Prostate gland (tissue), 2 donors: ENCODE measurements around the gene G6PD. TPM values are rescaled to one million over a fixed set of nuclear protein-coding genes. Genes with fewer than 3 reads are reported as not detected.
"Not testable (repeated sequence)": the region's sequence is repeated elsewhere in the genome, so short reads cannot be mapped to it uniquely, and the experiment has no call there.

Experiments used
- DNase-seq: peaks from one replicate; pipeline ENCODE4 v3.0.0-alpha.2; 2019; ENCODE audit warnings: low spot score
- H3K27ac ChIP-seq, 2 donors: fragments of 200-600 bp; sonication (generic); 2 replicates each; pipeline ENCODE4 v1.5.1; 2017 to 2019
- H3K27me3 ChIP-seq: fragments of 200-600 bp; sonication (generic); replicated peaks from 2 replicates; pipeline ENCODE4 v1.5.1; 2019; ENCODE audit not compliant: insufficient read depth
- H3K36me3 ChIP-seq, 2 donors: fragments of 200-600 bp; sonication (generic); 1 replicate in 1 of 2; 2 replicates in 1 of 2; pipeline versions ENCODE4 v1.5.1 to v1.8.1; 2017 to 2019
- H3K4me1 ChIP-seq: fragments of 200-600 bp; sonication (generic); replicated peaks from 2 replicates; pipeline ENCODE4 v1.5.1; 2019
- H3K4me3 ChIP-seq, 2 donors: fragments of 200-600 bp; sonication (generic); 2 replicates each; pipeline ENCODE4 v1.5.1; 2017 to 2019
- H3K9me3 ChIP-seq: fragments of 200-600 bp; sonication (generic); 2 replicates; pipeline ENCODE4 v1.5.1; 2017
- CTCF ChIP-seq, 4 experiments: fragments of 200-600 bp in 2 of 4; fragments of 450-650 bp in 2 of 4; sonication (generic) in 2 of 4; IDR thresholded peaks; 1 replicate in 3 of 4; 2 replicates in 1 of 4; pipeline ENCODE4 v1.5.1; 2016 to 2019; ENCODE audit warnings: antibody characterized with exemption in 4 of 4, mild to moderate bottlenecking in 2 of 4, moderate library complexity in 2 of 4
- POLR2A ChIP-seq: fragments of 450-650 bp; IDR thresholded peaks from one replicate; pipeline ENCODE4 v1.6.1; 2016; ENCODE audit warnings: antibody characterized with exemption, mild to moderate bottlenecking
- POLR2AphosphoS5 ChIP-seq: sonication (generic); formaldehyde crosslinking; IDR thresholded peaks from one replicate; pipeline ENCODE4 v1.6.1; 2017; ENCODE audit warnings: antibody characterized with exemption
- WGBS: methylation state at CpG from one replicate; pipeline ENCODE4 v1.1.5; 2018; 5-methylcytosine and 5-hydroxymethylcytosine counted together
- intact Hi-C: fragments of 100-400 bp; cut with DNase I; formaldehyde crosslinking; loops from one replicate; pipeline ENCODE4 v1.14.2; 2022
- total RNA-seq, 2 donors: library from RNA; depleted of rRNA; stranded (reverse); fragments of >200 nt; gene quantifications; one replicate each; pipeline ENCODE4 v1.1.0, GENCODE V29; 2016

Gene G6PD
- total RNA-seq, result 100 to 1,000 TPM in 1 of 2 donors, 10 to 100 TPM in 1; 27.9 to 300 TPM

- peak; percentile 7 for TF ChIP-seq POLR2A
- no peak for TF ChIP-seq CTCF (IDR thresholded peaks at IDR 0.05)
- Histone ChIP-seq H3K27me3 (no peaks in the 10 kb centered on the region), H3K4me3 (peak within 1 kb of the TSS; percentile 58 to 64), H3K4me1 (no peaks in the 10 kb centered on the region), H3K9me3 (no peaks in the 10 kb centered on the region), H3K36me3 (no peaks in the 10 kb centered on the region), H3K27ac (peak within 1 kb of the TSS; percentile 81 to 82)
- intact Hi-C loops, result no loop called here
- DNase-seq, result peak; percentile 49
- WGBS, result 1% methylated on average over 20 of the region's 92 CpGs
Observed at GRCh38 chrX:154546354-154547244, at the start of gene G6PD. Gene G6PD, minus strand, starts transcription at chrX:154546846. Its CDS starts 691 bp downstream, at chrX:154546155.

DNA sequence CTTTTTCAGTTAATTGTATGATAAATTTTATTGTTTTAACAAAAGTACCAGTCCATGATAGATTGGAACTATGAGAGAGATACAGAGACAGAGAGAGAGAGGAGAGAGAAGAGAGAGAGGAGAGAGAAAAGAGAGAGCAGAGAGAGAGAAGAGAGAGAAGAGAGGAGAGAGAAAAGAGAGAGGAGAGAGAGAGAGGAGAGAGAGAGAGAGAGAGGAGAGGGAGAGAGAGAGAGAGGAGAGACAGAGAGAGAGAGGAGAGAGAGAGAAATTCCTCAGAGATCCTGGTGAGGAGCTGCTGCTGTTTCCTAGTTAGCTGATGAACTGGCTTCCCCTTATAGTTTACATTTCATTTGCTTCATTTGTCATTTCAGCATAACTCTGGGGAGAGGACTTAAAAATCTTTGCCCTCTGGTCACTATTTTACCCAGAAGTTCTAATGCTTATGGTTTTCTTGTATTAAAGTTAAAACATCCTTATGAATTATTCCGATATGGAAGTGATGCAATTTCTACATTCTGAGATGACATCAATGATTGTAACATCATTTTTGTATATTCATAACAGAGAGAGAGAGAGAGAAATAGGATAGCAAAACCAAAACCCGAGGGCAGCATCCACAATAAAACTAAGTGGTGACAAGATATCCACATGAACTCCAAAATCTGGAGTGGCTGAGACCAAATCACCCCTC lies 49.1 kb upstream of the G6PD start:
- Histone ChIP-seq H3K36me3 (no peaks in the 10 kb centered on the region), H3K4me3 (no peak overlapping the region), H3K4me1 (no peaks in the 10 kb centered on the region), H3K9me3 (no peaks in the 10 kb centered on the region), H3K27ac (no peak overlapping the region), H3K27me3 (no peaks in the 10 kb centered on the region)
- 41% methylated on average over 2 of the region's 2 CpGs for WGBS
- intact Hi-C loops, result no loop called here
- TF ChIP-seq CTCF (IDR thresholded peaks at IDR 0.05) (no peak), POLR2A (no peak), POLR2AphosphoS5 (no peak)
- DNase-seq, result no peak

- WGBS, result 92% methylated on average over 3 of the region's 4 CpGs
Observed at GRCh38 chrX:154594491-154594890, 47.8 kb upstream of the G6PD start.

GRCh38 chrX:154593201-154593600 lies 46.6 kb upstream of the G6PD start:
- no peaks in the 10 kb centered on the region for H3K4me1 ChIP-seq
- 93% methylated on average over 2 of the region's 5 CpGs for WGBS
- no peak overlapping the region for H3K27ac ChIP-seq
- DNase-seq, result no peak
- intact Hi-C loops, result no loop called here
- H3K9me3 ChIP-seq, result no peaks in the 10 kb centered on the region
- TF ChIP-seq POLR2AphosphoS5, result no peak
- H3K36me3 ChIP-seq, result no peaks in the 10 kb centered on the region
- H3K4me3 ChIP-seq, result no peak overlapping the region
- no peaks in the 10 kb centered on the region for H3K27me3 ChIP-seq

More at GRCh38 chrX:154594491-154594890, 47.8 kb upstream of the G6PD start:
- Histone ChIP-seq H3K4me3 (no peak overlapping the region), H3K27ac (no peak overlapping the region), H3K9me3 (no peaks in the 10 kb centered on the region), H3K36me3 (no peaks in the 10 kb centered on the region), H3K27me3 (no peaks in the 10 kb centered on the region), H3K4me1 (no peaks in the 10 kb centered on the region)
- no peak for DNase-seq
- intact Hi-C loops, result no loop called here
- TF ChIP-seq POLR2AphosphoS5, result no peak
- TF ChIP-seq POLR2A, result no peak

DNA sequence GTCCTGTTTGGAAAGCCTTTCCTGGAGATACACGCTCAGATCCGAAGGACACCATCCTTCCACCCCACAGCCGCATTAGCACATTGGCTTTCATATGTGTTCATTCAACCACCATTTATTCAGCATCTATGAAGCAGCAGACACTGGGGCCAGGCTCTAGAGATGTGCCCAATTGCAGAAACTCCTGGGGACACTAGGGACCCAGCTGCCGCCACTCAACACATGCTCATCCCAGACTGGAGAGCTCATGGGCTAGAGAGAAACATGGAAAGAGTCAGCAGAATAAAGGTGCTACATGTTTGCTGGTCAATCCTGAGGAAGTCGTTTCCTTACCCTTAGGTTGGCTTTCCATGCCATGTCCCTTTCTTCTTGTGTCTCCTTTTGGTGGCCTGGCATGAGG lies 45.9 kb upstream of the G6PD start:
- 97% methylated on average over 5 of the region's 5 CpGs for WGBS
- no peak overlapping the region for H3K4me3 ChIP-seq
- DNase-seq, result no peak
- H3K9me3 ChIP-seq, result no peaks in the 10 kb centered on the region
- intact Hi-C loops, result no loop called here
- no peaks in the 10 kb centered on the region for H3K36me3 ChIP-seq
- no peaks in the 10 kb centered on the region for H3K27me3 ChIP-seq
- H3K4me1 ChIP-seq, result no peaks in the 10 kb centered on the region
- H3K27ac ChIP-seq, result no peak overlapping the region
- no peak for TF ChIP-seq CTCF (IDR thresholded peaks at IDR 0.05)

GRCh38 chrX:154590415-154590814 lies 43.8 kb upstream of the G6PD start:
- H3K27me3 ChIP-seq, H3K4me3 ChIP-seq, DNase-seq, H3K27ac ChIP-seq, H3K36me3 ChIP-seq, H3K4me1 ChIP-seq, intact Hi-C loops, H3K9me3 ChIP-seq: not testable (repeated sequence)
- no CpG with 5 or more reads among the region's 13 CpGs for WGBS

DNA sequence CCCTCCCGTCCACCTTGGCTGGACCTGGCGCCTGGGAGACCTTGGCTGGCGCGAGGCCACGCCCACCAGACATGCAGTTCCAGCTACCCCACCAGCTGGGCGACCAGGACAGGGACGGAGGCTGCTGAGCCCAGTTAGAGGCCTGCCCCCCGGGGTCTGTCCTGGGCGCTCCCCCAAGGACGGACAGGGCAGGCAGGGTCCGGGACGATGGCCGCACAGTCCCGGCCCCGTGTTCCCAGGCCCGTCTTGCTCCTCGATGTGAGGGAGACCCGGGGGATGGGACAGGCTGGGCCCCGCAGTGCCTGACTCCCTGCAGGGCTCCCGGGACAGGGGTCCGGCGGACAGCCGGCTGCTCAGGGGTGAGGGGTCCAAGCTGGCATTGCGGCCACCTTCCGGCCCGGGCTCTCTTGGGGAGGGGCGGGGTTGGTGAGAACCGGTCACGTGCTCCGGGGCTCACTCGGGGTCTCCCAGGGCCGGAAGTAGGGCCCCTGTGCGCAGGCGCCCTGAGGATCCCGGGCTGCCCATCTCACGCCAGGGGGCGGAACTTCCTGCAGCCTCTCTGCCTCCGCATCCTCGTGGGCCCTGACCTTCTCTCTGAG lies 38.0 kb upstream of the G6PD start, which contains the start of gene CTAG1A:
CTAG1A (plus strand) TSS at position 549 of the 599 bp plus-strand sequence. CDS start 74 bp downstream, outside the sequence.
- intact Hi-C loops, DNase-seq, H3K27ac ChIP-seq, H3K36me3 ChIP-seq, H3K4me3 ChIP-seq, H3K4me1 ChIP-seq, H3K9me3 ChIP-seq, H3K27me3 ChIP-seq: not testable (repeated sequence)
- no CpG with 5 or more reads among the region's 39 CpGs for WGBS

- H3K27ac ChIP-seq, H3K4me1 ChIP-seq, H3K27me3 ChIP-seq, intact Hi-C loops, H3K4me3 ChIP-seq, DNase-seq, H3K36me3 ChIP-seq, H3K9me3 ChIP-seq: not testable (repeated sequence)
- no CpG with 5 or more reads among the region's 8 CpGs for WGBS
Observed at GRCh38 chrX:154582994-154583393, 36.3 kb upstream of the G6PD start.

- H3K9me3 ChIP-seq, H3K36me3 ChIP-seq, intact Hi-C loops, H3K4me3 ChIP-seq, H3K27ac ChIP-seq, H3K27me3 ChIP-seq, DNase-seq, H3K4me1 ChIP-seq: not testable (repeated sequence)
- no CpG with 5 or more reads among the region's 5 CpGs for WGBS
Observed at GRCh38 chrX:154575076-154575475, 28.4 kb upstream of the G6PD start.
